H1 (cell line): Measurements from ENCODE around the gene NMNAT3.

Experiments
- ATF3 ChIP-seq: IDR thresholded peaks from 2 replicates; pipeline ENCODE4 v1.6.1; 2011; ENCODE audit warnings: low read depth, mild to moderate bottlenecking, low read length; ENCODE audit not compliant: insufficient read depth
- CREB1 ChIP-seq: IDR thresholded peaks from 2 replicates; pipeline ENCODE4 v1.6.1; 2012; ENCODE audit warnings: inconsistent platforms
- CTCF ChIP-seq, 3 experiments: IDR thresholded peaks; 1 replicate in 2 of 3; 2 replicates in 1 of 3; pipeline versions ENCODE4 v1.5.1 to v1.6.1; 2011; ENCODE audit warnings: low read length in 3 of 3, mild to moderate bottlenecking in 3 of 3, inconsistent platforms in 2 of 3, low read depth in 1 of 3, moderate library complexity in 1 of 3; ENCODE audit not compliant: insufficient read depth in 1 of 3; ENCODE audit errors: control extremely low read depth in 1 of 3
- EP300 ChIP-seq, 2 experiments: IDR thresholded peaks; 1 replicate in 1 of 2; 2 replicates in 1 of 2; pipeline ENCODE4 v1.6.1; 2011 to 2012; ENCODE audit warnings: low read depth in 2 of 2, low read length in 2 of 2, mild to moderate bottlenecking in 2 of 2, borderline replicate concordance in 1 of 2, inconsistent platforms in 1 of 2, moderate library complexity in 1 of 2
- JUND ChIP-seq: IDR thresholded peaks from 2 replicates; pipeline ENCODE4 v1.6.1; 2011; ENCODE audit warnings: mild to moderate bottlenecking, improper control_type of control experiment, low read length
- TAF7 ChIP-seq: optimal IDR thresholded peaks from 2 replicates; pipeline ENCODE3; 2011; ENCODE audit warnings: low read depth, mild to moderate bottlenecking, inconsistent platforms, low read length, moderate library complexity, borderline replicate concordance
- ZNF274 ChIP-seq: IDR thresholded peaks from 2 replicates; pipeline ENCODE4 v1.7.0; 2012; ENCODE audit warnings: low read length, borderline replicate concordance; ENCODE audit errors: extremely low read depth

GRCh38 chr3:139672884-139673283, 4.9 kb downstream of the NMNAT3 start:
- TF ChIP-seq ZNF274, result no peak
- TF ChIP-seq CTCF (IDR thresholded peaks at IDR 0.05; ENCODE audit: control extremely low read depth in 1 of 3, insufficient read depth in 1 of 3, low read depth in 1 of 3, low read length in 3 of 3), result no peak
- TF ChIP-seq ATF3, result no peak
- TF ChIP-seq JUND, result no peak
- no peak for TF ChIP-seq TAF7
- no peak for TF ChIP-seq EP300 (IDR thresholded peaks at IDR 0.05; ENCODE audit: borderline replicate concordance in 1 of 2, low read depth in 2 of 2, low read length in 2 of 2)
- no peak for TF ChIP-seq CREB1
